Measurements from ENCODE around the gene CLK4. TPM values are rescaled to one million over a fixed set of nuclear protein-coding genes. Genes with fewer than 3 reads are reported as not detected.
A peak's percentile ranks its signal among the peaks of the same experiment; 100 is the strongest.

CLK4 gene
- total and polyA plus RNA-seq, 12 donors = 7.3 to 57.0 (median 29.0) TPM

GRCh38 chr5:178622679-178623247 lies 4.1 kb downstream of the CLK4 start:
- Histone ChIP-seq H3K4me1 (replicated peaks in 1 of 2) (peaks cover 12 to 41% of the 10 kb centered on the region in 2 donors), H3K4me3 (no peak overlapping the region), H3K9me3 (replicated peaks in 1 of 3) (no peaks in the 10 kb centered on the region), H3K27ac (no peak overlapping the region), H3K36me3 (replicated peaks in 1 of 2) (peaks cover 0 to 51% of the 10 kb centered on the region in 2 donors), H3K27me3 (no peaks in the 10 kb centered on the region)
- intact Hi-C loops (cut with DNase I) = no loop called here
- TF ChIP-seq CTCF (IDR thresholded peaks at IDR 0.05) (no peak), POLR2A (IDR thresholded peaks at IDR 0.05) (no peak)
- WGBS, 4 donors = 83 to 88% (median 85%) methylated on average over 4 of the region's 4 CpGs
- DNase-seq = no peak

- Histone ChIP-seq H3K27ac (no peak overlapping the region), H3K27me3 (no peaks in the 10 kb centered on the region), H3K36me3 (replicated peaks in 1 of 2) (peaks cover 0 to 85% of the 10 kb centered on the region in 2 donors), H3K4me1 (replicated peaks in 1 of 2) (peaks cover 8 to 30% of the 10 kb centered on the region in 2 donors), H3K4me3 (no peak overlapping the region), H3K9me3 (replicated peaks in 1 of 3) (no peaks in the 10 kb centered on the region)
- intact Hi-C loops (cut with DNase I) = no loop called here
- TF ChIP-seq CTCF (IDR thresholded peaks at IDR 0.05) (no peak), POLR2A (IDR thresholded peaks at IDR 0.05) (no peak)
- no peak for DNase-seq
- WGBS, 4 donors = 27 to 45% (median 32%) methylated on average over 1 of the region's 1 CpG
Measured at GRCh38 chr5:178619390-178619789, 7.5 kb downstream of the CLK4 start.

GRCh38 chr5:178612299-178612698 lies 14.6 kb downstream of the CLK4 start:
- TF ChIP-seq POLR2A (IDR thresholded peaks at IDR 0.05) (no peak), CTCF (IDR thresholded peaks at IDR 0.05) (no peak)
- peaks cover 0 to 88% of the 10 kb centered on the region in 2 donors for H3K36me3 ChIP-seq (replicated peaks in 1 of 2)
- 71 to 80% (median 77%) methylated on average over 7 of the region's 7 CpGs for WGBS, 4 donors

DNA sequence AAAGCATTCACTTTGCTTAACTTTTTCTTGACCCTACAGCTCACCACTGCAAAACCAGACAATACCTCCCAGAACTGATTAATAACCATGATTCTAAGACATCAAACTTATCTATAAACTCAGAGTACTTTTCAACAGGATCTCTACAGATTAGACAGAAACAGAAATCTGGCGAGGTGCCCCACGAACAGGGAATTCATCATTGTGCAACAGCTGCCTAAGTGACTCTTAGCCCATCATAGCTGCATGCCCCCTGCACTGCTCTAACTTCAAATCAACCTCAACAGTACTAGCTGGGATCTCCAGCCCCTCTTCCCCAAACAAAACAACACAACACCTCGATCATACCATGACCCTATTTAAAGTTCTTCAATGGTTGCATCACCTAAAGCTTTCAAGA lies 20.6 kb downstream of the CLK4 start:
- DNase-seq = peak in 4 of 7 donors; percentile 26 to 56 (median 39)
- intact Hi-C loops (cut with DNase I) = no loop called here
- Histone ChIP-seq H3K4me3 (no peak overlapping the region), H3K9me3 (replicated peaks in 1 of 3) (no peaks in the 10 kb centered on the region), H3K4me1 (replicated peaks in 1 of 2) (peaks cover 0 to 8% of the 10 kb centered on the region in 2 donors), H3K27me3 (no peaks in the 10 kb centered on the region), H3K36me3 (replicated peaks in 1 of 2) (peaks cover 0 to 66% of the 10 kb centered on the region in 2 donors), H3K27ac (no peak overlapping the region)
- WGBS, 4 donors = 65 to 81% (median 76%) methylated on average over 3 of the region's 3 CpGs
- TF ChIP-seq CTCF (IDR thresholded peaks at IDR 0.05) (no peak), POLR2A (IDR thresholded peaks at IDR 0.05) (no peak)

More at GRCh38 chr5:178612299-178612698, 14.6 kb downstream of the CLK4 start:
- H3K27ac ChIP-seq = no peak overlapping the region
- DNase-seq = no peak
- no peaks in the 10 kb centered on the region for H3K27me3 ChIP-seq
- H3K9me3 ChIP-seq (replicated peaks in 1 of 3) = no peaks in the 10 kb centered on the region
- intact Hi-C loops (cut with DNase I) = no loop called here
- H3K4me1 ChIP-seq (replicated peaks in 1 of 2) = no peaks in the 10 kb centered on the region
- no peak overlapping the region for H3K4me3 ChIP-seq
